T-cell (primary cell): ENCODE data around the gene ZCCHC12. TPM values are rescaled to one million over a fixed set of nuclear protein-coding genes. Genes with fewer than 3 reads are reported as not detected.

Experiments used
- ATAC-seq, 4 experiments: fragments of 200-7000 bp in 3 of 4; fragments of 150-1000 bp in 1 of 4; cut with Tn5 transposase; replicated peaks in 1 of 4; 1 replicate in 3 of 4; 2 replicates in 1 of 4; pipeline ENCODE4 v1.10.0; 2021; ENCODE audit warnings: moderate library complexity in 3 of 4, mild to moderate bottlenecking in 2 of 4, moderate number of reproducible peaks in 1 of 4
- CTCF ChIA-PET, 2 donors: fragments of 300-600 bp; sonication (Branson Sonifier 250); formaldehyde crosslinking; loops; one replicate each; lab custom pipeline; 2022; ENCODE audit warnings: antibody characterized with exemption in 2 of 2; lab: Charles Lee
- POLR2A ChIA-PET, 2 donors: fragments of 300-600 bp; sonication (Branson Sonifier 250); formaldehyde crosslinking; loops; one replicate each; lab custom pipeline; 2022; ENCODE audit warnings: antibody characterized with exemption in 2 of 2; lab: Charles Lee
- DNase-seq, 35 experiments: peaks; one replicate each; pipeline versions ENCODE4 v3.0.0 to v3.0.0-alpha.2; 2013 to 2023
- H3K27ac ChIP-seq: one replicate; pipeline ENCODE4 v1.5.1; 2013; ENCODE audit warnings: low read length
- H3K27me3 ChIP-seq, 2 experiments: replicated peaks in 1 of 2; 1 replicate in 1 of 2; 2 replicates in 1 of 2; pipeline versions ENCODE4 v1.6.1 to v1.7.0; 2013; ENCODE audit warnings: low read length in 1 of 2, mixed read lengths in 1 of 2; ENCODE audit not compliant: control insufficient read depth in 2 of 2, insufficient read depth in 2 of 2; ENCODE audit errors: extremely low read depth in 1 of 2
- H3K36me3 ChIP-seq, 2 donors: 1 replicate in 1 of 2; 2 replicates in 1 of 2; pipeline versions ENCODE4 v1.6.1 to v1.7.0; 2013; ENCODE audit warnings: low read length in 1 of 2; ENCODE audit not compliant: control insufficient read depth in 2 of 2, insufficient read depth in 1 of 2; ENCODE audit errors: extremely low read depth in 1 of 2
- H3K4me1 ChIP-seq, 2 experiments: 1 replicate in 1 of 2; 2 replicates in 1 of 2; pipeline versions ENCODE4 v1.6.1 to v1.7.0; 2013; ENCODE audit warnings: low read length in 2 of 2, mixed read lengths in 1 of 2; ENCODE audit not compliant: insufficient read depth in 2 of 2, control insufficient read depth in 1 of 2; ENCODE audit errors: extremely low read depth in 1 of 2
- H3K4me3 ChIP-seq, 2 donors: 1 replicate in 1 of 2; 2 replicates in 1 of 2; pipeline versions ENCODE4 v1.5.1 to v1.7.0; 2013; ENCODE audit warnings: mild to moderate bottlenecking in 2 of 2, low read length in 1 of 2, moderate library complexity in 1 of 2; ENCODE audit not compliant: control insufficient read depth in 1 of 2; ENCODE audit errors: extremely low read depth in 1 of 2
- H3K9me3 ChIP-seq: 2 replicates; pipeline ENCODE4 v1.7.0; 2013
- H3K27ac Mint-ChIP-seq, 2 donors: one replicate each; pipeline ENCODE4 v1.8.0; 2020 to 2021; ENCODE audit warnings: mild to moderate bottlenecking in 2 of 2, mixed read lengths in 2 of 2
- H3K27me3 Mint-ChIP-seq, 2 donors: one replicate each; pipeline ENCODE4 v1.8.0; 2021 to 2022; ENCODE audit warnings: mixed read lengths in 2 of 2
- H3K36me3 Mint-ChIP-seq: one replicate; pipeline ENCODE4 v1.8.0; 2021; ENCODE audit warnings: mixed read lengths
- H3K4me1 Mint-ChIP-seq, 3 donors: one replicate each; pipeline ENCODE4 v1.8.0; 2020 to 2022; ENCODE audit warnings: mixed read lengths in 3 of 3, mild to moderate bottlenecking in 1 of 3
- H3K4me3 Mint-ChIP-seq, 3 donors: one replicate each; pipeline ENCODE4 v1.8.0; 2020 to 2022; ENCODE audit warnings: mild to moderate bottlenecking in 3 of 3, mixed read lengths in 3 of 3, moderate library complexity in 3 of 3
- H3K9me3 Mint-ChIP-seq, 3 donors: one replicate each; pipeline ENCODE4 v1.8.0; 2020 to 2022; ENCODE audit warnings: mixed read lengths in 3 of 3
- WGBS: methylation state at CpG from one replicate; pipeline ENCODE4 v1.1.5; 2013; ENCODE audit warnings: missing lambda C conversion rate; ENCODE audit not compliant: insufficient coverage; 5-methylcytosine and 5-hydroxymethylcytosine counted together
- total RNA-seq, 35 experiments: library from RNA in 6 of 35; stranded (reverse) in 6 of 35; fragments of 120-200 nt in 1 of 35; gene quantifications; one replicate each; pipeline versions ENCODE4 v1.2.1 to v1.2.4 and lab custom pipeline; 2013 to 2026

ZCCHC12 gene
- total RNA-seq, 5 donors from 2014 or later (not counting 1 experiment from before 2014, with no cell fraction given): 0.16 TPM; not detected in 4

DNA sequence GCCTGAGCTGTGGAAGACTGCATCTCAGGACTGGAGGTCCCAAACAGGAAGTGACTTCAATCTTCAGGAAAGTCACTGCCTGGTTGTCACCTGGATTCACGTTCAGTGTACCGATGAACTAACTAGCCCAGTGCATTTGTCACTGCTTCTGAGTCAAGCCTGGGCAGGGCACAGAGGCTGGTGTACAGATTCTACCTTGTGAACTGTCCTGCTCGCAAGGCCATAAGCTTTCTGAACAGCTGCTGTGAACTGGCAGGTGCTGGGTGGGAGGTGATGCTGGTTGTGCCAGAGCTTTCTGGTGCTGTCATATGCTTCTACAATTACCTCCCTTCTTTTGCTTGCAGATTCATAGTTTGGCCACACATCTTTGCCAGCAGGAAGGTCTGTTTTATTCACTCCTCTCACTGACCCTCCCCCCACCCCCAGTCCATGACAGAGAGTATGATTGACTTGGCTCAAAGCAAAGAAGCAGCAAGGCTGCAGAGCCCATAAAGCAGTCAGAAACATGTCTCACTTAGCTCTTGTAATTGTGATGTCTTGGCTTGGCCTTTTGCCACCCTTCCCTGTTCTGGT lies 40.5 kb downstream of the ZCCHC12 start:
- no peaks in the 10 kb centered on the region for H3K4me1 ChIP-seq
- POLR2A ChIA-PET: no interaction called here

GRCh38 chrX:118865231-118865630 lies 41.6 kb downstream of the ZCCHC12 start:
- Mint-ChIP-seq H3K27me3 (peaks cover 0 to 4% of the 10 kb centered on the region in 2 donors), H3K4me3 (no peak overlapping the region), H3K9me3 (no peaks in the 10 kb centered on the region), H3K4me1 (no peaks in the 10 kb centered on the region), H3K36me3 (no peaks in the 10 kb centered on the region), H3K27ac (no peak overlapping the region)
- ATAC-seq (no peak), DNase-seq (no peak)
- Histone ChIP-seq H3K27ac (no peak overlapping the region), H3K4me1 (no peaks in the 10 kb centered on the region), H3K4me3 (no peak overlapping the region), H3K27me3 (no peaks in the 10 kb centered on the region), H3K36me3 (no peaks in the 10 kb centered on the region), H3K9me3 (no peaks in the 10 kb centered on the region)
- ChIA-PET CTCF (no interaction called here), POLR2A (no interaction called here)
- no CpG with 5 or more reads among the region's 1 CpG for WGBS

More for the DNA sequence above, 40.5 kb downstream of the ZCCHC12 start:
- Mint-ChIP-seq H3K9me3 (no peaks in the 10 kb centered on the region), H3K27ac (no peak overlapping the region), H3K36me3 (no peaks in the 10 kb centered on the region), H3K27me3 (peaks cover 2 to 10% of the 10 kb centered on the region in 2 donors), H3K4me3 (no peak overlapping the region), H3K4me1 (no peaks in the 10 kb centered on the region)
- no peaks in the 10 kb centered on the region for H3K27me3 ChIP-seq
- no peaks in the 10 kb centered on the region for H3K36me3 ChIP-seq
- no peak overlapping the region for H3K4me3 ChIP-seq
- H3K9me3 ChIP-seq: no peaks in the 10 kb centered on the region
- no peak for DNase-seq
- WGBS: 86% methylated on average over 2 of the region's 3 CpGs
- CTCF ChIA-PET: no interaction called here
- H3K27ac ChIP-seq: no peak overlapping the region
- no peak for ATAC-seq

GRCh38 chrX:118867251-118867650 lies 43.6 kb downstream of the ZCCHC12 start:
- 90% methylated on average over 2 of the region's 3 CpGs for WGBS
- Histone ChIP-seq H3K9me3 (no peaks in the 10 kb centered on the region), H3K4me3 (no peak overlapping the region), H3K4me1 (no peaks in the 10 kb centered on the region), H3K27ac (no peak overlapping the region), H3K36me3 (no peaks in the 10 kb centered on the region), H3K27me3 (no peaks in the 10 kb centered on the region)
- Mint-ChIP-seq H3K4me1 (no peaks in the 10 kb centered on the region), H3K9me3 (no peaks in the 10 kb centered on the region), H3K36me3 (no peaks in the 10 kb centered on the region), H3K27me3 (peaks cover 0 to 6% of the 10 kb centered on the region in 2 donors), H3K27ac (no peak overlapping the region), H3K4me3 (no peak overlapping the region)
- DNase-seq: no peak
- ChIA-PET POLR2A (no interaction called here), CTCF (no interaction called here)
- ATAC-seq: no peak

- ATAC-seq: no peak
- Mint-ChIP-seq H3K36me3 (no peaks in the 10 kb centered on the region), H3K4me1 (no peaks in the 10 kb centered on the region), H3K27ac (no peak overlapping the region), H3K27me3 (peaks cover 0 to 9% of the 10 kb centered on the region in 2 donors), H3K4me3 (no peak overlapping the region), H3K9me3 (no peaks in the 10 kb centered on the region)
- WGBS: 0% methylated on average over 2 of the region's 4 CpGs
- CTCF ChIA-PET: no interaction called here
- Histone ChIP-seq H3K4me3 (no peak overlapping the region), H3K9me3 (no peaks in the 10 kb centered on the region), H3K27me3 (no peaks in the 10 kb centered on the region), H3K4me1 (no peaks in the 10 kb centered on the region), H3K36me3 (no peaks in the 10 kb centered on the region), H3K27ac (no peak overlapping the region)
- DNase-seq: no peak
- POLR2A ChIA-PET: no interaction called here
These were observed 48.5 kb downstream of the ZCCHC12 start for GRCh38 chrX:118872102-118872566.

Other genes with a start within 250 kb of the ZCCHC12 start
- gene IL13RA1, start 96.2 kb upstream of the ZCCHC12 start, total RNA-seq: 1 to 10 TPM in 2 of 5 donors, under 1 TPM in 2, not detected in 1; 0.50 to 1.1 (median 0.87) TPM
- 10 to 100 TPM in 3 of 5 donors, 1 to 10 TPM in 2; 3.6 to 11.7 (median 10.7) TPM for gene LONRF3, start 150.8 kb downstream of the ZCCHC12 start, total RNA-seq
- not detected for gene CT47C1, start 249.2 kb downstream of the ZCCHC12 start, total RNA-seq